Measurements from ENCODE around the gene NLN. TPM values are rescaled to one million over a fixed set of nuclear protein-coding genes. Genes with fewer than 3 reads are reported as not detected.

The NLN gene
- polyA plus RNA-seq, 1 donor (not counting 4 experiments of a cell fraction or from before 2014, with no cell fraction given): 26.1 TPM

DNA sequence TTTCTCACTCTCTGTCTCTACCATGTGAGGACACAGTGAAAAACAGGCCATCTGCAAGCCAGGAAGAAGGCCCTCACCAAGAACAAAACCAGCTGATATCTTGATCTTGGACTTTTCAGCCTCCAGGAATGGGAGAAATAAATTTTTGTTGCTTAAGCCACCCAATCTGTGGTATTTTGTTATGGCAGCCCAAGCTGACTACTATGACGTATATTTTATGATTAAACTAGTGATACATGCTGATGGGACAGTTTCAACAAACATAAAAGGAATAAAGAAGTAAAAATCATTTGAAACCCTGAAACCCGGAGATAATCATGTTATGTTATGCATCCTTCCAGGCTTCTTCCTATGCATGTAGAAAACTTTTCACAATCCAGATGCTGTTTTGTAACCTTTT, 132.9 kb downstream of the NLN start:
- DNase-seq (ENCODE audit: low read depth, low spot score): no peak
- Histone ChIP-seq H4K20me1 (ENCODE audit: control insufficient read depth, extremely low read depth, insufficient read depth, low read length) (no peaks in the 10 kb centered on the region), H3K27me3 (ENCODE audit: control insufficient read depth, extremely low read depth, insufficient read depth, low read length) (no peaks in the 10 kb centered on the region), H2AFZ (ENCODE audit: control insufficient read depth, low read length) (no peak overlapping the region), H3K79me2 (ENCODE audit: control insufficient read depth, insufficient read depth, low read length) (no peaks in the 10 kb centered on the region), H3K9me3 (ENCODE audit: control insufficient read depth, low read depth, low read length) (no peaks in the 10 kb centered on the region), H3K4me2 (ENCODE audit: control insufficient read depth, extremely low read depth, insufficient read depth, low read depth, low read length) (no peak overlapping the region), H3K36me3 (ENCODE audit: control insufficient read depth in 2 of 2, extremely low read depth in 1 of 2, insufficient read depth in 2 of 2, low read length in 2 of 2) (no peaks in the 10 kb centered on the region), H3K27ac (ENCODE audit: control insufficient read depth, insufficient read depth, low read length) (no peak overlapping the region), H3K4me3 (ENCODE audit: control insufficient read depth in 2 of 3, extremely low read depth in 1 of 3, insufficient read depth in 2 of 3, low read depth in 1 of 3, low read length in 3 of 3) (no peak overlapping the region), H3K9ac (ENCODE audit: control insufficient read depth, extremely low read depth, insufficient read depth, low read length) (no peak overlapping the region), H3K9me1 (ENCODE audit: control insufficient read depth, extremely low read depth, insufficient read depth, low read length) (no peaks in the 10 kb centered on the region), H3K4me1 (ENCODE audit: control insufficient read depth, extremely low read depth, insufficient read depth, low read length) (no peaks in the 10 kb centered on the region)
- dilution Hi-C loops (cut with MboI; ENCODE audit: extremely low pct_ligation_motif_present, low sequenced_read_pairs): no loop called here
- no peak for FAIRE-seq
- TF ChIP-seq EZH2 (IDR thresholded peaks at IDR 0.05; ENCODE audit: low read length): no peak
- TF ChIP-seq, protein P1, sequence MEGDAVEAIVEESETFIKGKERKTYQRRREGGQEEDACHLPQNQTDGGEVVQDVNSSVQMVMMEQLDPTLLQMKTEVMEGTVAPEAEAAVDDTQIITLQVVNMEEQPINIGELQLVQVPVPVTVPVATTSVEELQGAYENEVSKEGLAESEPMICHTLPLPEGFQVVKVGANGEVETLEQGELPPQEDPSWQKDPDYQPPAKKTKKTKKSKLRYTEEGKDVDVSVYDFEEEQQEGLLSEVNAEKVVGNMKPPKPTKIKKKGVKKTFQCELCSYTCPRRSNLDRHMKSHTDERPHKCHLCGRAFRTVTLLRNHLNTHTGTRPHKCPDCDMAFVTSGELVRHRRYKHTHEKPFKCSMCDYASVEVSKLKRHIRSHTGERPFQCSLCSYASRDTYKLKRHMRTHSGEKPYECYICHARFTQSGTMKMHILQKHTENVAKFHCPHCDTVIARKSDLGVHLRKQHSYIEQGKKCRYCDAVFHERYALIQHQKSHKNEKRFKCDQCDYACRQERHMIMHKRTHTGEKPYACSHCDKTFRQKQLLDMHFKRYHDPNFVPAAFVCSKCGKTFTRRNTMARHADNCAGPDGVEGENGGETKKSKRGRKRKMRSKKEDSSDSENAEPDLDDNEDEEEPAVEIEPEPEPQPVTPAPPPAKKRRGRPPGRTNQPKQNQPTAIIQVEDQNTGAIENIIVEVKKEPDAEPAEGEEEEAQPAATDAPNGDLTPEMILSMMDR (optimal IDR thresholded peaks at IDR 0.05 in 1 of 3, IDR thresholded peaks at IDR 0.05 in 1 of 3, conservative IDR thresholded peaks at IDR 0.05 in 1 of 3; ENCODE audit: extremely low read depth in 1 of 3, insufficient read depth in 2 of 3, low read length in 3 of 3): no peak

DNA sequence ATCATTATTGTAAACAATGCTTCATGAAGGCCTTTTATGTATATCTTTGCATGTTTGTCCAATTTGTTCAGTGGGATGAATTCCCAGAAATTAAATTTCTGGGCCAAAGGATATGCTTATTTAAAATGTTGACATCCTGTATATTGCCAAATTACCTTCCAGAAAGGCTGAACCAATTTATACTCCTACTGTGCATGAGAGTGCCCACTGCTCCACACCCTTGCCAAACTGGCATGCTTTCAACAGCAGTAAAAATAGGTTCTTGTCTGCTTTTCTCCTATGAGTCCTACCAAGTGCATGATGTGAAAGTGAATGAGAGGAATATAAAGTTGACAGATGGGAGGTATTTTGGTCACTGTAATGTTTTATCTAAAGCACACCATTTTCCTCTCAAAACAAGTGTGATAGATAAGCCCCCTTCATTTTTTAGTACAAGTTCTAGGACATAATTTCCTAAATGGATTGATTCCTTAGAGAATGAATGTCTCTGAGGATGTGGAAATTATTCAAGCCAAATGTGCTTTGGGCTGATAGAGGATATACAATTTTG, 133.8 kb downstream of the NLN start:
- Histone ChIP-seq H3K9ac (ENCODE audit: control insufficient read depth, extremely low read depth, insufficient read depth, low read length) (no peak overlapping the region), H3K27me3 (ENCODE audit: control insufficient read depth, extremely low read depth, insufficient read depth, low read length) (no peaks in the 10 kb centered on the region), H3K79me2 (ENCODE audit: control insufficient read depth, insufficient read depth, low read length) (no peaks in the 10 kb centered on the region), H4K20me1 (ENCODE audit: control insufficient read depth, extremely low read depth, insufficient read depth, low read length) (no peaks in the 10 kb centered on the region), H3K9me1 (ENCODE audit: control insufficient read depth, extremely low read depth, insufficient read depth, low read length) (no peaks in the 10 kb centered on the region), H3K27ac (ENCODE audit: control insufficient read depth, insufficient read depth, low read length) (no peak overlapping the region), H3K4me2 (ENCODE audit: control insufficient read depth, extremely low read depth, insufficient read depth, low read depth, low read length) (no peak overlapping the region), H2AFZ (ENCODE audit: control insufficient read depth, low read length) (no peak overlapping the region), H3K4me3 (ENCODE audit: control insufficient read depth in 2 of 3, extremely low read depth in 1 of 3, insufficient read depth in 2 of 3, low read depth in 1 of 3, low read length in 3 of 3) (no peak overlapping the region), H3K9me3 (ENCODE audit: control insufficient read depth, low read depth, low read length) (no peaks in the 10 kb centered on the region), H3K36me3 (ENCODE audit: control insufficient read depth in 2 of 2, extremely low read depth in 1 of 2, insufficient read depth in 2 of 2, low read length in 2 of 2) (no peaks in the 10 kb centered on the region), H3K4me1 (ENCODE audit: control insufficient read depth, extremely low read depth, insufficient read depth, low read length) (no peaks in the 10 kb centered on the region)
- TF ChIP-seq, protein P1 (optimal IDR thresholded peaks at IDR 0.05 in 1 of 3, IDR thresholded peaks at IDR 0.05 in 1 of 3, conservative IDR thresholded peaks at IDR 0.05 in 1 of 3; ENCODE audit: extremely low read depth in 1 of 3, insufficient read depth in 2 of 3, low read length in 3 of 3): no peak
- no peak for TF ChIP-seq EZH2 (IDR thresholded peaks at IDR 0.05; ENCODE audit: low read length)
- FAIRE-seq: no peak
- dilution Hi-C loops (cut with MboI; ENCODE audit: extremely low pct_ligation_motif_present, low sequenced_read_pairs): no loop called here
- DNase-seq (ENCODE audit: low read depth, low spot score): no peak
